VCaP (cell line): Measurements from ENCODE around the gene ANKRD11.

Source experiments
- H3K27ac ChIP-seq: fragments of 450-650 bp; 2 replicates; pipeline ENCODE4 v1.5.1; 2017
- CTCF ChIP-seq: fragments of 450-650 bp; conservative IDR thresholded peaks from 2 replicates; pipeline ENCODE4 v1.5.1; 2017; ENCODE audit warnings: mild to moderate bottlenecking, moderate library complexity

ANKRD11 gene

GRCh38 chr16:89242795-89243200, 247.6 kb downstream of the ANKRD11 start:
- H3K27ac ChIP-seq = no peak overlapping the region
- TF ChIP-seq CTCF = no peak

GRCh38 chr16:89241187-89242007, 249.0 kb downstream of the ANKRD11 start:
- TF ChIP-seq CTCF = no peak
- H3K27ac ChIP-seq = peak overlapping the region; percentile 68

DNA sequence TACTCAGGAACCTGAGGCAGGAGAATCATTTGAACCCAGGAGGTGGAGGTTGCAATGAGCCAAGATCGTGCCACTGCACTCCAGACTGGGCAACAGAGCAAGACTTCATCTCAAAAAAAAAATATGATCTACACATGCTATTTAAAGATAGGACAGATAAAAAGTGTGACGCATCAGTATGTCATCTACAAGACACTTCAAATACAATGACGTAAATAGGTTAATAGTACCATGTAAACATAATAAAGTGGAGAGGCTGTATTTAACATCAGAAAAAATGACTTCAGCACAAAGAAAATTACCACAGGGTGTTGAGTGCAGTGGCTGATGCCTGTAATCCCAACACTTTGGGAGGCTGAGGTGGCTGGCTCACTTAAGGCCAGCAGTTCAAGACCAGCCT, 252.6 kb downstream of the ANKRD11 start:
- H3K27ac ChIP-seq = no peak overlapping the region
- TF ChIP-seq CTCF = no peak

GRCh38 chr16:89233678-89234490, 256.5 kb downstream of the ANKRD11 start:
- H3K27ac ChIP-seq = no peak overlapping the region
- TF ChIP-seq CTCF = no peak

DNA sequence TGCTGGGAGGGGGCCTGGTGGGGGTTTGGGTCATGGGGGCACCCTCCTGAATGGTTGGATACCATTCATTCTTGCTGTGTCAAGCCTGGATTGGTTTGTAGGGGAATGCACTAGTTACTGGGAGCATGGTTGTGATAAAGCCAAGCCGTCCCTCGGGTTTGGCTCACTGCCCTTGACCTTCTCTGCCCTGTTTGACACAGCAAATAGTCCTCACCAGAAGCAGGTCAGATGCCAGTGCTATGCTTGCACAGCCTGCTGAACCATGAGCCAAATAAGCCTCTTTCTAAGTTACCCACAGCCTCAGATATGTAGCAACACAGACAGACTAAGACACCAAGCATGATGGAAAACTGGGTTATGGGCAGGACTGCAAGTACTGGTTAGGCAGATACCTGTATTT, 258.3 kb downstream of the ANKRD11 start:
- TF ChIP-seq CTCF = no peak
- H3K27ac ChIP-seq = no peak overlapping the region

GRCh38 chr16:89230255-89230654, 260.1 kb downstream of the ANKRD11 start:
- no peak for TF ChIP-seq CTCF
- no peak overlapping the region for H3K27ac ChIP-seq

DNA sequence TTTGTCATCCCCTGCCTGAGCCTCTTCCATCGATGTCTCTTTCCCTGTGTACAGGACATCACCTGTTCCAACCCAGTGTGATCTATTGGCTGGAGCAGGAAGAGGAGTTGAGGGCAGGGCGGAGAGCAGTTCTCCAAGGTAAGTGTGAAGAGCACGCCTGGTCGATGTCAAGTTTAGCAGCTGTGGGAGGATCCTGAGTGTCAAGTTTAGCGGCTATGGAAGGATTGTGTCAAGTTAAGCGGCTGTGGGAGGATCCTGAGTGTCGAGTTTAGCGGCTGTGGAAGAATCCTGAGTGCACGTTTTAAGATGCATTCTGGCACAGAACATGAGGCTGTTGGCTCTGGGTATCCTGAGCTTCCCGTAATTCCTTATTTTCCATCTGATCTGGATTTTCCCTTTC, 265.7 kb downstream of the ANKRD11 start:
- TF ChIP-seq CTCF = no peak
- no peak overlapping the region for H3K27ac ChIP-seq
